H1 (cell line): ENCODE data around the gene OGFRL1. TPM values are rescaled to one million over a fixed set of nuclear protein-coding genes. Genes with fewer than 3 reads are reported as not detected.

Experiments used
- CHD7 ChIP-seq: fragments of 300-600 bp; sonication (generic); IDR thresholded peaks from 2 replicates; pipeline ENCODE4 v1.7.1; 2012; ENCODE audit warnings: low read length, moderate library complexity, mild to moderate bottlenecking, inconsistent platforms; ENCODE audit not compliant: insufficient replicate concordance
- EZH2 ChIP-seq: fragments of 200-600 bp; sonication (generic); IDR thresholded peaks from 2 replicates; pipeline ENCODE4 v1.7.1; 2012; ENCODE audit warnings: low read depth, mild to moderate bottlenecking, moderate library complexity, low read length, inconsistent platforms; ENCODE audit not compliant: severe bottlenecking
- GABPA ChIP-seq: IDR thresholded peaks from 2 replicates; pipeline ENCODE4 v1.6.1; 2011; ENCODE audit warnings: mild to moderate bottlenecking, low read length, moderate library complexity, borderline replicate concordance; ENCODE audit not compliant: insufficient read depth
- JUN ChIP-seq: IDR thresholded peaks from 2 replicates; pipeline ENCODE4 v1.6.1; 2011; ENCODE audit warnings: low read depth, mild to moderate bottlenecking, improper control_type of control experiment, low read length
- KDM4A ChIP-seq: IDR thresholded peaks from one replicate; pipeline ENCODE4 v1.7.1; 2012; ENCODE audit warnings: low read depth, mild to moderate bottlenecking, moderate library complexity, low read length, inconsistent platforms; ENCODE audit not compliant: severe bottlenecking
- MAFK ChIP-seq: IDR thresholded peaks from 2 replicates; pipeline ENCODE4 v1.6.1; 2012; ENCODE audit warnings: low read depth, mild to moderate bottlenecking, improper control_type of control experiment, low read length
- POLR2A ChIP-seq, 2 experiments: IDR thresholded peaks; 1 replicate in 1 of 2; 2 replicates in 1 of 2; pipeline ENCODE4 v1.6.1; 2011; ENCODE audit warnings: low read depth in 2 of 2, low read length in 2 of 2, mild to moderate bottlenecking in 2 of 2; ENCODE audit errors: control extremely low read depth in 1 of 2
- RXRA ChIP-seq: IDR thresholded peaks from 2 replicates; pipeline ENCODE4 v1.6.1; 2011; ENCODE audit warnings: low read depth, mild to moderate bottlenecking, low read length, moderate library complexity; ENCODE audit not compliant: insufficient read depth
- SIRT6 ChIP-seq: IDR thresholded peaks from one replicate; pipeline ENCODE4 v1.7.1; 2012; ENCODE audit warnings: low read length, inconsistent platforms
- SP1 ChIP-seq: IDR thresholded peaks from 2 replicates; pipeline ENCODE4 v1.6.1; 2011; ENCODE audit warnings: low read depth, low read length
- SP2 ChIP-seq: IDR thresholded peaks from 2 replicates; pipeline ENCODE4 v1.6.1; 2012; ENCODE audit warnings: mild to moderate bottlenecking, low read length, inconsistent platforms
- TBP ChIP-seq: IDR thresholded peaks from 2 replicates; pipeline ENCODE4 v1.6.1; 2011; ENCODE audit warnings: low read depth, low read length, improper control_type of control experiment
- YY1 ChIP-seq: IDR thresholded peaks from 2 replicates; pipeline ENCODE4 v1.6.1; 2011; ENCODE audit warnings: low read depth, mild to moderate bottlenecking, low read length
- polyA plus RNA-seq, 7 experiments: library from polyadenylated mRNA; depleted of rRNA in 3 of 7; stranded (reverse) in 5 of 7; unstranded in 2 of 7; fragments of >200 nt in 5 of 7; fragments of 200-250 nt in 2 of 7; gene quantifications; 1 replicate in 5 of 7; 2 replicates in 1 of 7; 4 replicates in 1 of 7; pipeline versions ENCODE4 v1.2.1 to v1.2.3, GENCODE V29; 2011 to 2013; ENCODE audit warnings: missing spikeins in 2 of 7, mixed read lengths in 2 of 7
- total RNA-seq: library from RNA; stranded (reverse); fragmentation: NEBNext Ultra II Directional; extraction: Animal tissue kit (Norgen Biotek cat#: 25700); gene quantifications from 2 replicates; pipeline ENCODE4 v1.2.1, GENCODE V29; 2021

Gene OGFRL1
- total and polyA plus RNA-seq, 2 of the 8 experiments (the other 6 are each of a cell fraction or from before 2014, with no cell fraction given) = 1.1 to 9.0 TPM

GRCh38 chr6:71332012-71332411, 43.4 kb downstream of the OGFRL1 start (continued):
- TF ChIP-seq CHD7 (no peak), POLR2A (IDR thresholded peaks at IDR 0.05; ENCODE audit: control extremely low read depth in 1 of 2, low read depth in 2 of 2, low read length in 2 of 2) (no peak), KDM4A (no peak), JUN (no peak), SP2 (no peak), GABPA (no peak), EZH2 (no peak), TBP (no peak), MAFK (no peak), RXRA (no peak), SP1 (no peak), SIRT6 (no peak), YY1 (no peak)
